Heart right ventricle (tissue), 16 donors: ENCODE results near the gene ABHD15. TPM values are rescaled to one million over a fixed set of nuclear protein-coding genes. Genes with fewer than 3 reads are reported as not detected.

Source experiments
- ATAC-seq, 8 donors: fragments of 200-7000 bp; cut with Tn5 transposase; one replicate each; pipeline ENCODE4 v1.9.1; 2020; ENCODE audit warnings: mild to moderate bottlenecking in 8 of 8, moderate library complexity in 8 of 8, moderate number of reproducible peaks in 1 of 8
- DNase-seq, 2 donors: peaks; one replicate each; pipeline ENCODE4 v3.0.0-alpha.2; 2020
- H3K27ac ChIP-seq, 10 donors: fragments of 200-600 bp; sonication (generic) in 2 of 10; one replicate each; pipeline versions ENCODE4 v1.5.0 to v1.8.0; 2020 to 2022; ENCODE audit warnings: mild to moderate bottlenecking in 3 of 10
- H3K27me3 ChIP-seq, 7 donors: fragments of 200-600 bp; one replicate each; pipeline ENCODE4 v1.8.0; 2021 to 2022; ENCODE audit warnings: mild to moderate bottlenecking in 2 of 7
- H3K36me3 ChIP-seq, 9 donors: fragments of 200-600 bp; sonication (generic) in 1 of 9; one replicate each; pipeline versions ENCODE4 v1.5.0 to v1.8.0; 2020 to 2022; ENCODE audit warnings: mild to moderate bottlenecking in 2 of 9
- H3K4me1 ChIP-seq, 9 donors: fragments of 200-600 bp; sonication (generic) in 1 of 9; one replicate each; pipeline versions ENCODE4 v1.5.0 to v1.8.0; 2020 to 2022; ENCODE audit warnings: mild to moderate bottlenecking in 4 of 9
- H3K4me3 ChIP-seq, 10 donors: fragments of 200-600 bp; sonication (generic) in 2 of 10; one replicate each; pipeline versions ENCODE4 v1.5.0 to v1.8.0; 2020 to 2022; ENCODE audit warnings: mild to moderate bottlenecking in 7 of 10, moderate library complexity in 2 of 10
- H3K9me3 ChIP-seq, 11 donors: fragments of 200-600 bp in 10 of 11; sonication (generic) in 2 of 11; one replicate each; pipeline versions ENCODE4 v1.5.0 to v1.8.0; 2013 to 2022; ENCODE audit warnings: mild to moderate bottlenecking in 2 of 11, control low read depth in 1 of 11, moderate library complexity in 1 of 11
- WGBS, 2 donors: extraction: QIAGEN DNeasy Blood & Tissue Kit; methylation state at CpG; one replicate each; pipeline ENCODE4 v1.1.7; 2013; ENCODE audit warnings: inconsistent platforms in 1 of 2; 5-methylcytosine and 5-hydroxymethylcytosine counted together
- intact Hi-C, 10 donors: fragments of 100-400 bp; cut with DNase I; formaldehyde crosslinking; loops; one replicate each; pipeline versions ENCODE4 v1.11.1 to v1.14.2; 2022
- polyA plus RNA-seq, 2 donors: library from polyadenylated mRNA; stranded (reverse); fragments of 200-250 nt; gene quantifications; one replicate each; pipeline ENCODE4 v1.2.3, GENCODE V29; 2013
- total RNA-seq, 10 donors: library from RNA; stranded (reverse); fragmentation: NEBNext Ultra II Directional in 3 of 10; extraction: Animal tissue kit (Norgen Biotek cat#: 25700) in 3 of 10; gene quantifications; one replicate each; pipeline versions ENCODE4 v1.2.1 to v1.2.4, GENCODE V29; 2021 to 2023
- TF ChIP-seq, protein P1 (sequence below), 9 donors: fragments of 200-600 bp; sonication (generic) in 2 of 9; IDR thresholded peaks; one replicate each; pipeline versions ENCODE4 v1.5.0 to v1.8.0; 2021 to 2022; ENCODE audit warnings: antibody characterized with exemption in 9 of 9, mild to moderate bottlenecking in 5 of 9, moderate library complexity in 1 of 9
- donor health status: Arrhythmogenic right ventricular cardiomyopathy.
- donor health status: ischemic (EF 13 %, LVEDD 7.1; RV severe dilation, severe dysfunction).
- donor health status: healthy with polysubstance abuse.
- donor health status: DM: no; HTN: yes; CAD: no.
- donor health status: DM: no; HTN: no; CAD: no.
- donor health status: ischemic (EF 25% LVEDD 6.9; RV normal size, moderate dysfunction).
- donor health status: ischemic (EF 25% LVEDD 5.7; RV mildly dilated, moderate dysfunction).
- donor health status: healthy.
- donor health status: DM: yes; HTN: yes; CAD: no.
- donor health status: Ischemic cardiomyopathy.
- donor health status: ischemic (EF 35%, LVEDD 5.7; RV mildly dilated, moderate dysfunction).
- donor health status: nonischemic (EF 11% LVEDD 7.7; RV severe dilation, severe dysfunction).
- donor health status: DM: yes; HTN: yes; CAD: no.
- donor health status: PGD.
- donor health status: ischemic (EF 29% LVEDD 5.4; RV normal size, mild dysfunction).
- donor health status: nonischemic (EF 23%, LVEDD 6.1; RV moderate dilation, normal function).

Gene ABHD15
- total and polyA plus RNA-seq, 12 donors = 3.5 to 9.0 (median 5.6) TPM

DNA sequence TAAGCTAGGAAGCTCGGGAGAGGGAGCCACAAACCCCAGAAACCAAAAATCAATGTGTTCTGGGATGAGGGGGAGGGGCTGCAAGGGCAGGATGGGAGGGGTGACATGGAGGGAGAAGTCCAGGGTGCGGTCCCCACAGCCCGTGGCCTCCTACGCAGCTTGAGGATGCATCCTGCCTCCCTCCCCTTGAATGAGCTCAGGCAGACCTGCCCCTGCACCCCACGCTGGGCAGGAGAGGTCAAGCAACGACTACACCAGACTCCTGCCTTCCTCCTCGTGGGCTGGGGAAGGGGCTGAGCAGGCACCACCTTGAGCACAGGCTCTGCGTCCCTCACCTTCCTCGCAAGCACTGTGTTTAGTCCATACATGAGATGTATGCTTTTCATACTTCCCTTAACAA, 30.0 kb upstream of the ABHD15 start:
- intact Hi-C loops = no loop called here
- DNase-seq (peak in 1 of 2 donors; percentile 54), ATAC-seq (peak in 6 of 8 donors; percentile 23 to 73 (median 46))
- Histone ChIP-seq H3K36me3 (no peaks in the 10 kb centered on the region), H3K9me3 (no peaks in the 10 kb centered on the region), H3K4me3 (no peak overlapping the region), H3K27ac (peak overlapping the region in 1 of 10 donors; percentile 28), H3K4me1 (peaks cover 6 to 57% (median 35%) of the 10 kb centered on the region in 9 donors), H3K27me3 (peaks cover 0 to 15% (median 0%) of the 10 kb centered on the region in 7 donors)
- 54 to 62% methylated on average over 9 of the region's 9 CpGs for WGBS, 2 donors
- TF ChIP-seq, protein P1, sequence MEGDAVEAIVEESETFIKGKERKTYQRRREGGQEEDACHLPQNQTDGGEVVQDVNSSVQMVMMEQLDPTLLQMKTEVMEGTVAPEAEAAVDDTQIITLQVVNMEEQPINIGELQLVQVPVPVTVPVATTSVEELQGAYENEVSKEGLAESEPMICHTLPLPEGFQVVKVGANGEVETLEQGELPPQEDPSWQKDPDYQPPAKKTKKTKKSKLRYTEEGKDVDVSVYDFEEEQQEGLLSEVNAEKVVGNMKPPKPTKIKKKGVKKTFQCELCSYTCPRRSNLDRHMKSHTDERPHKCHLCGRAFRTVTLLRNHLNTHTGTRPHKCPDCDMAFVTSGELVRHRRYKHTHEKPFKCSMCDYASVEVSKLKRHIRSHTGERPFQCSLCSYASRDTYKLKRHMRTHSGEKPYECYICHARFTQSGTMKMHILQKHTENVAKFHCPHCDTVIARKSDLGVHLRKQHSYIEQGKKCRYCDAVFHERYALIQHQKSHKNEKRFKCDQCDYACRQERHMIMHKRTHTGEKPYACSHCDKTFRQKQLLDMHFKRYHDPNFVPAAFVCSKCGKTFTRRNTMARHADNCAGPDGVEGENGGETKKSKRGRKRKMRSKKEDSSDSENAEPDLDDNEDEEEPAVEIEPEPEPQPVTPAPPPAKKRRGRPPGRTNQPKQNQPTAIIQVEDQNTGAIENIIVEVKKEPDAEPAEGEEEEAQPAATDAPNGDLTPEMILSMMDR (IDR thresholded peaks at IDR 0.05) = no peak

DNA sequence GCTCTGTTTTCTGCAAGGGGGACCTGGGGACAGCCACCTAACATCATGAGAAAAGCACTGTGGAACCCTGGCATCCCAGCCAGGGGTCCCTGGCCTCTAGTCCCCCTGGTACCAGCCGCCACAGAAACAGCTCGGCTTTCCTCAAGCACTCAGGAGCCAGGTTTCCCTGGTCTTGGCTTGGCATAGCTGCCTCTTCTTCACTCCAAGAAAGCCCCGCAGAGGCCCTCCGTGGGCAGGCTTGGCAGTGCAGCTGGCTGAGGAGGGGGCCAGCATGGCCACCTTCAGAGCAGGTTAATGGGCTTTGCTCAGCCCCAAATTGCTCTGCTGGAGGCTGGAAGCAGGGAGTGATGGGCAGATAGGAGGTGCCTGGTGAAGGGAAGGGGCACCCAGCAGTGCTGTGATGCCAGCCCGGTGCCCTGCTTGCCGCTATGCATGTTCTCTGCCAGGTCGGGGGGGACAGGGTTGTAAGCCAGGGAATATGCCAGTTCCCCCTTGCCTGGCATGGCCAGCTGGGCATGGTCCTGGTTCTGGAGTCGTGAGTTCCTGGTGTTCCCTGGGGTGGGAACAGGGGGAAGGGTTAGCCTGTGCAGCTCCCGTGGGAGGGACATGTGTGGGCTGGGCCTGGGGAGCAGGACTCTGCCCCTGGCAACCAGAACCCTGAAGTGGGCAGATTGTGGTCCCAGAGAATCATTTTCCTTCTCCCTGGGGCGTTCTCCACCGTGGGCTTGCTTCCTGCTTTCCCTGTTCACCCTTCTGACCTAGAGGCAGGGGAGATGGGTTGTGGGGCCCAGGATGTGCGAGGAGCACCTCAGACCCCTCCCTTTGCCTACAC, 29.3 kb upstream of the ABHD15 start:
- TF ChIP-seq, protein P1 (IDR thresholded peaks at IDR 0.05) = no peak
- Histone ChIP-seq H3K27me3 (peaks cover 0 to 15% (median 0%) of the 10 kb centered on the region in 7 donors), H3K36me3 (no peaks in the 10 kb centered on the region), H3K4me1 (peaks cover 8 to 64% (median 42%) of the 10 kb centered on the region in 9 donors), H3K4me3 (no peak overlapping the region), H3K27ac (peak overlapping the region in 1 of 10 donors; percentile 14), H3K9me3 (no peaks in the 10 kb centered on the region)
- intact Hi-C loops = no loop called here
- DNase-seq (peak in 1 of 2 donors; percentile 3), ATAC-seq (no peak)
- WGBS, 2 donors = 76 to 87% methylated on average over 12 of the region's 12 CpGs

GRCh38 chr17:29595107-29595942, 28.5 kb upstream of the ABHD15 start:
- TF ChIP-seq, protein P1 (IDR thresholded peaks at IDR 0.05) = no peak
- intact Hi-C loops = no loop called here
- Histone ChIP-seq H3K36me3 (no peaks in the 10 kb centered on the region), H3K27ac (no peak overlapping the region), H3K9me3 (no peaks in the 10 kb centered on the region), H3K4me1 (peaks cover 16 to 72% (median 50%) of the 10 kb centered on the region in 9 donors), H3K4me3 (no peak overlapping the region), H3K27me3 (peaks cover 0 to 15% (median 0%) of the 10 kb centered on the region in 7 donors)
- ATAC-seq (no peak), DNase-seq (no peak)
- 84% methylated on average over 7 of the region's 7 CpGs for whole genome bisulfite sequencing, 2 donors

DNA sequence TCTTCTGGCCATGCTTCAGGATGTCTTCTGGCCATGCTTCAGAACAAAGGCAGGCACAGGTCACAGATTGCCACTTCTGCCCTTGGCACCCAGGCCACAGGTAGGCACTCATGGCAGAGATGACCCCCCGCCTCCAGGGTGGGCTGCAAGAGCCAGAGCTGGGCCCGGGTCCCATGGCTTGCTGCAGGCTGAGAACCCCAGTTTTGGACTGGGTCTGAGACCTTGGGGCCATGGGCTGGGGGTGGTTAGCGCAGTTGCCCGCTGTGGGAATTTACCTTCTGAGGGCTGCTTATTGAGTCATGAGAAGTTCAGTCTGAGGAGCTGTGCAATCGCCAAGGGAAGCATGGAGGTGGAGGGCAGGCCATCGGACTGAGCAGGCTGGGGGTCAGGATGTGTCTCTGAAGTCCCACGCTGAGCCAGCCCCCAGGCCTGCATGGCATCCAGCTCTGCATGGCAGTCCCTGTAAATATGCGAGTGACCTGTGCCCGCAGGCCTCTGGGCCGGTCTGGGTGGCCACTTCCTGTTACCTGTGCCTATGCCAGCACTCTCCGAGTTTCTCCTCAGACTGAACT, 27.8 kb upstream of the ABHD15 start:
- Histone ChIP-seq H3K27me3 (peaks cover 0 to 15% (median 0%) of the 10 kb centered on the region in 7 donors), H3K36me3 (no peaks in the 10 kb centered on the region), H3K4me3 (peak overlapping the region in 4 of 10 donors; percentile 65 to 75 (median 72)), H3K27ac (no peak overlapping the region), H3K4me1 (peaks cover 18 to 79% (median 56%) of the 10 kb centered on the region in 9 donors), H3K9me3 (no peaks in the 10 kb centered on the region)
- TF ChIP-seq, protein P1 (IDR thresholded peaks at IDR 0.05) = peak in 1 of 9 donors; percentile 6
- 92 to 94% methylated on average over 11 of the region's 11 CpGs for WGBS, 2 donors
- intact Hi-C loops = no loop called here
- ATAC-seq (no peak), DNase-seq (peak in 1 of 2 donors; percentile 5)
